ENCODE results near the gene USP27X.
A peak's percentile ranks its signal among the peaks of the same experiment; 100 is the strongest.

DNA sequence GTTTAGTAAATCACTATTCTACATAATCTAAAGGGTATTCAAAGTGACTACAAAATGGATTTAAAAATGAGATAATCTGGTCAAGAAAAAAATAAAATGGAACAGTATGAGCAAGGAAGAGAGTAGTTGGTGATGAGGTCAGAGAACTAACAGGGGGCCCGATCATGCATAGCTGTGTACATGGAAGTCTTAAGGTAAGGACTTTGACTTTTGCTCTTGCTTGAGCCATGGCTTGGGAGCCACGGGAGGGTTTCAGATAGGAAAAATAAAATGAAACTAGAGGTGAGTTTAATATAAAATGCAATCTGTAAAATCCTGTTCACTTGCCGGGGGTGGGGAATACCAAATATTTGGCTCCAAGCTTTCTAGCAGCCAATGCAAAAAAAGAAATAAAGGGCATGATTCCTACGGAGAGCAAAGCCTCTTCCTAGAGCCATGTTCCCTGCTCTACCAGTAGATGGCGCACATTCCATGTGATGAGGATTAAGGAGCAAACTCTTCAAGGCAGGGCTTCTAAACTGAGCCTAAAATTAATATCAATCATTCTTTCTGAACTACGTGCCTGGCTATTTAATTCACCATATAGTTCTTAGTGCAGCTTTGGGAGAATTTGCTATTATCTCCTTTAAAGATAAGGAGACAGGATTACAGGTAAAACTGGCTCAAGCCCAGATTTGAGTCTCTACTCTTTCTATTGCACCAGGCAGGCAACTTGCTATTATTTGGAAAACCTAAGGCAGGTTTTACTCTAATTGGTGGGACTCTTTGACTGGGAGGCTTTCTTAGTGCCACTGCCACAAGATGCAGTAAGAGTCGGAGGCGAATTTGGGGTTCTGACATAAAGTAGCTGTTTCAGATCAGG, 36.3 kb downstream of the USP27X start:
- no peak for TF ChIP-seq POLR2A (IDR thresholded peaks at IDR 0.05)
- TF ChIP-seq, protein P1, sequence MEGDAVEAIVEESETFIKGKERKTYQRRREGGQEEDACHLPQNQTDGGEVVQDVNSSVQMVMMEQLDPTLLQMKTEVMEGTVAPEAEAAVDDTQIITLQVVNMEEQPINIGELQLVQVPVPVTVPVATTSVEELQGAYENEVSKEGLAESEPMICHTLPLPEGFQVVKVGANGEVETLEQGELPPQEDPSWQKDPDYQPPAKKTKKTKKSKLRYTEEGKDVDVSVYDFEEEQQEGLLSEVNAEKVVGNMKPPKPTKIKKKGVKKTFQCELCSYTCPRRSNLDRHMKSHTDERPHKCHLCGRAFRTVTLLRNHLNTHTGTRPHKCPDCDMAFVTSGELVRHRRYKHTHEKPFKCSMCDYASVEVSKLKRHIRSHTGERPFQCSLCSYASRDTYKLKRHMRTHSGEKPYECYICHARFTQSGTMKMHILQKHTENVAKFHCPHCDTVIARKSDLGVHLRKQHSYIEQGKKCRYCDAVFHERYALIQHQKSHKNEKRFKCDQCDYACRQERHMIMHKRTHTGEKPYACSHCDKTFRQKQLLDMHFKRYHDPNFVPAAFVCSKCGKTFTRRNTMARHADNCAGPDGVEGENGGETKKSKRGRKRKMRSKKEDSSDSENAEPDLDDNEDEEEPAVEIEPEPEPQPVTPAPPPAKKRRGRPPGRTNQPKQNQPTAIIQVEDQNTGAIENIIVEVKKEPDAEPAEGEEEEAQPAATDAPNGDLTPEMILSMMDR (IDR thresholded peaks at IDR 0.05): peak; percentile 83 to 92 (median 91)

Data from right lobe of liver (tissue), 4 donors.